Ishikawa (cell line): ENCODE data around the gene TTC31.

Experiments used
- CEBPB ChIP-seq: IDR thresholded peaks from 2 replicates; pipeline ENCODE4 v1.6.1; 2012
- EGR1 ChIP-seq: IDR thresholded peaks from 2 replicates; pipeline ENCODE4 v1.6.1; 2012
- EP300 ChIP-seq: IDR thresholded peaks from 2 replicates; pipeline ENCODE4 v1.6.1; 2012; ENCODE audit warnings: borderline replicate concordance
- FOXM1 ChIP-seq: IDR thresholded peaks from 2 replicates; pipeline ENCODE4 v1.6.1; 2012; ENCODE audit warnings: low read depth, borderline replicate concordance
- NFIC ChIP-seq: IDR thresholded peaks from 2 replicates; pipeline ENCODE4 v1.6.1; 2012
- RAD21 ChIP-seq: IDR thresholded peaks from 2 replicates; pipeline ENCODE4 v1.6.1; 2012; ENCODE audit warnings: low read depth
- TAF1 ChIP-seq: IDR thresholded peaks from 2 replicates; pipeline ENCODE4 v1.6.1; 2012; ENCODE audit warnings: low read depth, mild to moderate bottlenecking
- TCF12 ChIP-seq: IDR thresholded peaks from 2 replicates; pipeline ENCODE4 v1.6.1; 2012; ENCODE audit warnings: low read depth
- TEAD4 ChIP-seq: IDR thresholded peaks from 2 replicates; pipeline ENCODE4 v1.6.1; 2012
- YY1 ChIP-seq: IDR thresholded peaks from 2 replicates; pipeline ENCODE4 v1.6.1; 2012; ENCODE audit warnings: low read depth
- ZBTB7A ChIP-seq: IDR thresholded peaks from 2 replicates; pipeline ENCODE4 v1.6.1; 2012; ENCODE audit warnings: low read depth
- TF ChIP-seq, protein P1 (sequence below): IDR thresholded peaks from 2 replicates; pipeline ENCODE4 v1.6.1; 2012
- TF ChIP-seq, protein P2 (sequence below): IDR thresholded peaks from 2 replicates; pipeline ENCODE4 v1.6.1; 2012; ENCODE audit warnings: low read depth, mild to moderate bottlenecking
- TF ChIP-seq, protein P3 (sequence below): IDR thresholded peaks from 2 replicates; pipeline ENCODE4 v1.6.1; 2012

The TTC31 gene

DNA sequence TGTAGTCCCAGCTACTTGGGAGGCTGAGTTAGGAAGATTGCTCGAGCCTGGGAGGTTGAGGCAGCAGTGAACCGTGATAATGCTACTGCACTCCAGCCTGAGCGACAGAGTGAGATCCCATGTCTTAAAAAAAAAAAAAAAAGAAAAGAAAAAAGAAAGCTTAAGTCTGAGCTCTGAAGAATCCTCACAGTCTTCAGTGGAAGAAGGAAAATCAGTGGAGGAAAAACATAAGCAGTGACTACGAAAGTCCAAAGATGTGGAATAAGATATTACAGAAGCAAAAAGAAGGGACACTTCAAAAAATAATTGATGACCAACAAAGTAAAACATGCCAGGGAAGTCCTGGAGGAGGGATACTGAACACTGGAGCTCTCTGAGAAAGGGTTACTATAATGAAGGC lies 27.4 kb downstream of the TTC31 start:
- TF ChIP-seq TEAD4 (no peak), ZBTB7A (no peak), TAF1 (no peak), RAD21 (no peak), EGR1 (no peak), YY1 (no peak), CEBPB (no peak), TCF12 (no peak), FOXM1 (no peak)
- TF ChIP-seq, protein P1, sequence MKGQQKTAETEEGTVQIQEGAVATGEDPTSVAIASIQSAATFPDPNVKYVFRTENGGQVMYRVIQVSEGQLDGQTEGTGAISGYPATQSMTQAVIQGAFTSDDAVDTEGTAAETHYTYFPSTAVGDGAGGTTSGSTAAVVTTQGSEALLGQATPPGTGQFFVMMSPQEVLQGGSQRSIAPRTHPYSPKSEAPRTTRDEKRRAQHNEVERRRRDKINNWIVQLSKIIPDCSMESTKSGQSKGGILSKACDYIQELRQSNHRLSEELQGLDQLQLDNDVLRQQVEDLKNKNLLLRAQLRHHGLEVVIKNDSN = no peak

DNA sequence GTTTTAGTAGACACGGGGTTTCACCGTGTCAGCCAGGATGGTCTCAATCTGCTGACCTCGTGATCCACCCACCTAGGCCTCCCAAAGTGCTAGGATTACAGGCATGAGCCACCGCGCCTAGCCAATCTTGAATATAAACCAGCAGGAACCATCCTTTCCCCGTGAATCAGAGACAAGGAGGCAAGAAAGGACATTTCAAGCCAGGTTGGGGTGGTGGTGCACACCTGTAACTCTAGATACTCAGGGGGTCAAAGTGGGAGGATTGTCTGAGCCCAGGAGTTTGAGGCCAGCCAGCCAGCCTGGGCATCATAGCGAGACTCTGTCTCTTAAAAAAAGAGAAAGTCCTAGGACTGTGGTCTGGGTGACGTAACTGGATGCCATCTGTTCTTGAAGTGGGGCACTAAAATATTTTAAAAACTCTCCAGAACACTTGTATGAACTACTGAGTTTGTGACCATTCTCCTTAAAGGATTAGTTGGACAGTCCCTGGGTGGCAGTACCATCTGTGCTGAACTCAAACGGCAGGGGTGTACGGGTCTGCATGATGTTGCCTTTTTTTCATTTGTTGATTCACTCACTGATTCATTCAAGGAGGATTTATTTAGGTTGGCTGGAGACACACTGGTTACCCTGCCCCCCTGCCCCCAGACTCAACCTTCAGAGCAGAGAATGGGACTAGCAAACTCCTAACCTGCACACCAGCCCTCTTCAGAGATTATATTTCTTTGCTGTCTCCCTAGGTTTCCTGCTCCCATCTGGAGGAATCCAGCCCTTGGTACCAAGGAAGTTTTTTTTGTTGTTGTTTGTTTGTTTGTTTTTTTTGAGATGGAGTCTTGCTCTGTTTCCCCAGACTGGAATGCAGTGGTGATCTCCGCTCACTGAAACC lies 28.5 kb downstream of the TTC31 start:
- no peak for TF ChIP-seq RAD21
- TF ChIP-seq TEAD4 = no peak
- TF ChIP-seq CEBPB = no peak
- no peak for TF ChIP-seq ZBTB7A
- no peak for TF ChIP-seq EP300
- TF ChIP-seq TCF12 = no peak
- no peak for TF ChIP-seq NFIC
- TF ChIP-seq, protein P2, sequence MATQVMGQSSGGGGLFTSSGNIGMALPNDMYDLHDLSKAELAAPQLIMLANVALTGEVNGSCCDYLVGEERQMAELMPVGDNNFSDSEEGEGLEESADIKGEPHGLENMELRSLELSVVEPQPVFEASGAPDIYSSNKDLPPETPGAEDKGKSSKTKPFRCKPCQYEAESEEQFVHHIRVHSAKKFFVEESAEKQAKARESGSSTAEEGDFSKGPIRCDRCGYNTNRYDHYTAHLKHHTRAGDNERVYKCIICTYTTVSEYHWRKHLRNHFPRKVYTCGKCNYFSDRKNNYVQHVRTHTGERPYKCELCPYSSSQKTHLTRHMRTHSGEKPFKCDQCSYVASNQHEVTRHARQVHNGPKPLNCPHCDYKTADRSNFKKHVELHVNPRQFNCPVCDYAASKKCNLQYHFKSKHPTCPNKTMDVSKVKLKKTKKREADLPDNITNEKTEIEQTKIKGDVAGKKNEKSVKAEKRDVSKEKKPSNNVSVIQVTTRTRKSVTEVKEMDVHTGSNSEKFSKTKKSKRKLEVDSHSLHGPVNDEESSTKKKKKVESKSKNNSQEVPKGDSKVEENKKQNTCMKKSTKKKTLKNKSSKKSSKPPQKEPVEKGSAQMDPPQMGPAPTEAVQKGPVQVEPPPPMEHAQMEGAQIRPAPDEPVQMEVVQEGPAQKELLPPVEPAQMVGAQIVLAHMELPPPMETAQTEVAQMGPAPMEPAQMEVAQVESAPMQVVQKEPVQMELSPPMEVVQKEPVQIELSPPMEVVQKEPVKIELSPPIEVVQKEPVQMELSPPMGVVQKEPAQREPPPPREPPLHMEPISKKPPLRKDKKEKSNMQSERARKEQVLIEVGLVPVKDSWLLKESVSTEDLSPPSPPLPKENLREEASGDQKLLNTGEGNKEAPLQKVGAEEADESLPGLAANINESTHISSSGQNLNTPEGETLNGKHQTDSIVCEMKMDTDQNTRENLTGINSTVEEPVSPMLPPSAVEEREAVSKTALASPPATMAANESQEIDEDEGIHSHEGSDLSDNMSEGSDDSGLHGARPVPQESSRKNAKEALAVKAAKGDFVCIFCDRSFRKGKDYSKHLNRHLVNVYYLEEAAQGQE = no peak
- TF ChIP-seq, protein P1 = no peak

DNA sequence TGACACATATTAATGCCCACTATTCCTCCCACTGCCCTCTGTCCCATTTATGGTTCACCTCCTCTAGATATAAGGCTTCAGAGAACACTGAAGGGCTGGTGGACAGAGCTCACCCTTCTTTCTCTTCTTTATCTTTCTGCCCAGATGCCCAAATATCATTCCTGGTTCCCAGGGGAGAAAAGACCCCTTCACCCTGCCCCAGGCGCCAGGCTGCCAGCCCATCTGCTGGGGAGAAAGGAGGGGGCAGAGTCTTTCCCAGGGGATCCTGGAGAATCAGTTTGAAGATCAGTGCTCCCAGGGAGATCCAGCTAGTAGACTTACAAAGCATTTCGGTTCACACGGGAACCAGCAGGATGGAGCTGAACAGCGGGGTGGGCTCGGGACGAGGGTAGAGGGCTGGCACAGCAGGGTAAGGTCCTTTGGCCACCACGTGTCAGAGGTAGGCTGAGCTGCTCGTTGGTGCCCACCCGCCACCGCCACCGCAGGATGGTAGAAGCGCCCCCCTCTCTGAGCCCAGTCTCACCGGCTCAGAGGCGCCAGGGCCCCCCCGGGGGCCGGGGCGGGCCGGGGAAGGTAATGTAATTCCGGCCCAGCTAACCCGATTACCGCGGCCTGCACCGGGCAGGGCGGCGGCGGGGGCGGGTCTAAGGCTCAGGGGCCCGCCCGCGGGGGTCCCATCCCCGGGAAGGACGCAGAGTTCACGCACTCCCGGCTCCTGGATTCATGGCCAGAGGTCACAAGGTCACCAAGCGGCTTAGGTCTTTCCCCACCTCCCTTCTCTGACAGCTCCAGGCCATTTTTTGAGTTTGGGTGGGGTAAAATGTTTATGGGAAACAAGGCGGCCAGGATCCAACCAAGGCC lies 30.1 kb downstream of the TTC31 start:
- TF ChIP-seq, protein P3, sequence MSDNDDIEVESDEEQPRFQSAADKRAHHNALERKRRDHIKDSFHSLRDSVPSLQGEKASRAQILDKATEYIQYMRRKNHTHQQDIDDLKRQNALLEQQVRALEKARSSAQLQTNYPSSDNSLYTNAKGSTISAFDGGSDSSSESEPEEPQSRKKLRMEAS = no peak
- TF ChIP-seq FOXM1 (no peak), NFIC (no peak)

DNA sequence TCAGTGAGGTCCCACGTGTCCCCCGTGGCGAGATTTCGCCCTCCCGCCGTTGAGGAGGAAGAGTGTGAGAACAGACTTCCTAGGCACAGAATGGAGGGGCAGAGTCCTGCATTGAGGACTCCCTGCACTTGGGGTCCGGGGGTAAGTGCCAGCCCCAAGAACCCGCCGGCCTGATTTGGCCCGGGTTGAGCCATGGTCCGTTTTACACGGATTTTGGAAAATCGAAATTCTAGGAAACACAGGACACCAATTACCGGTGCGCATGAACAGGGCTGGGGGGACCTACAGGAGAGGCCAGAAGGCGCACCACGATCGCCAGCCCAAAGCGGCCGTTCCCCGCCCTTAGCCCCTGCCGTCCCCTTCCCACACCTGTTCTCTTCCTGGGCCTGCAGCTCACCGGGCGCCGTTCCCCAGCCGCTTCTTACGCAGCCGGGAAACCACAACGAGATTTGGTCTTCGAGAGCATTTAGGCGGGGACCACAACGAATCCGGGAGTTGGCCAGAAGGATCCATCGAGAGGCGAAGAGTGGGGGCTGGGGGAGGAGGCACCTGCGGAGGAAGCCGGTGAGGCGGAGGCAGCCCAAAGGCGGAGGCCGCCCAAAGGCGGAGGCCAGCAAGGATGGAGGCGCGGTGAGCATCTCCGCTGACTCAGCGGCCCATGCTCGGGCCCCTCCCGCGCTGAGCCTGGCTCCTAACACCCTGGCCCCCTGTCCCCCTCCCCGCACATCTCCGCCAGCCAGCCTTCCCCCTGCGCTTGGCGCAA lies 30.9 kb downstream of the TTC31 start:
- TF ChIP-seq EP300 (no peak), RAD21 (no peak), NFIC (no peak), TEAD4 (no peak), ZBTB7A (no peak), TAF1 (no peak)
- TF ChIP-seq, protein P3 = no peak

DNA sequence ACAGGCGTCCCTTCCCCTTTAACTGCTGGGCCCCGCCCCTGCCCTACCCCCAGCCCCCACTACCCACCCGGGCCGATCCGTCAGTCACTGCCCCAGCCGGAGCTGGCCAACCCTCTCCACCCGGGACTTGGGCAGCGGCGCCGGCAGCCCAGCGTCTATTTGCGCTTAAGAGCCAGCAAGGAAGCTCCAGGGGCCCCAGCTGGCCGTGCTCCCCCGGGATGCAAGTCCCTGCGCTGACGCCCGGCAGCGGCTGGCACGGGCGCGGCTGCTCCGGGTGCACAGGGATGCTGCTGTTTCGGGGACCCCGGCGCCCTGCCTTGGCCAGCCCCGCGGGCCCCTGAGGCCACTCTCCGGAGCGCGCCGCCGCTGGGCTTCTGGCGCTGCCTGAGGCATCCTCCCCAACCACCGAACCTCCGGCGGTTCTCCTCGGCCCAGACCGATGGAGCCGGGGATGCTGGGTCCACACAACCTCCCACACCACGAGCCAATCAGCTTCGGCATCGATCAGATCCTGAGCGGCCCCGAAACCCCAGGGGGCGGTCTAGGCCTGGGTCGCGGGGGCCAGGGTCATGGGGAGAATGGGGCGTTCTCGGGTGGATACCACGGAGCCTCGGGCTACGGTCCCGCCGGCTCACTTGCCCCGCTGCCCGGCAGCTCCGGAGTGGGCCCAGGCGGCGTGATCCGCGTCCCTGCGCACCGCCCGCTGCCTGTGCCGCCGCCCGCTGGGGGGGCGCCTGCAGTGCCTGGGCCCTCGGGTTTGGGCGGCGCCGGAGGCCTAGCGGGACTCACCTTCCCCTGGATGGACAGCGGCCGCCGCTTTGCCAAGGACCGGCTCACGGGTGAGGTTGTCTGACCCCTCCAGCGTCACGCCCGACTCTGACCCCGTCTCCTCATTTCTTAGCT lies 31.7 kb downstream of the TTC31 start, which contains the start of gene TLX2:
TLX2 (plus strand) TSS at position 83 of the 903 bp plus-strand sequence; CDS start at position 440, 357 bp downstream.
- TF ChIP-seq RAD21 = no peak
- no peak for TF ChIP-seq CEBPB
- no peak for TF ChIP-seq YY1
- no peak for TF ChIP-seq NFIC
- TF ChIP-seq, protein P2 = no peak
- no peak for TF ChIP-seq TEAD4
- no peak for TF ChIP-seq TAF1
- no peak for TF ChIP-seq FOXM1
